HG02642 (cell line): ENCODE measurements around the gene RASAL2.

ENCODE experiments used
- ATAC-seq: cut with Tn5 transposase; IDR thresholded peaks from one replicate; pipeline ENCODE4 v1.9.1; 2021; ENCODE audit warnings: mild to moderate bottlenecking; ENCODE audit not compliant: unreplicated experiment, poor library complexity

The RASAL2 gene

GRCh38 chr1:178477373-178477772 lies 383.5 kb downstream of the RASAL2 start:
- ATAC-seq: no peak

DNA sequence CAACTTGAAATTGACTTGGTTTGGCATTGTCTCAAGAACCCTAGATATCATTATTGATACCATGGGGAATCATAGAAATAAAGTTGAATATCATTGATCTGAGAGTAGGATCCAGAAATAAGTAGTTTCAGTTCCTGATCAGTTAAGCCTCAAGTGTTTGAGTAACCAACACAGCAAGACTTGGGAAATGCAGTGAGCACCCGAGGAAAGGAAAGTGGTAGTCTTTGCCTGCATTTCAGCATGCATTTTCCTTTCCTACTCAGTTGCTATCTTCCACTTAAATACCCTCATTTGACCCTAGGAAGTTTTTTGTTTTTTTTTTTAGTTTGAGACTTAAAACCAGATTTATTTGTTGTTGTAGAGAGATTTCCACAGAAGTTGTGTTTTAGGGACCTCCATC lies 383.9 kb downstream of the RASAL2 start:
- no peak for ATAC-seq

GRCh38 chr1:178483251-178483957 lies 389.5 kb downstream of the RASAL2 start:
- no peak for ATAC-seq

DNA sequence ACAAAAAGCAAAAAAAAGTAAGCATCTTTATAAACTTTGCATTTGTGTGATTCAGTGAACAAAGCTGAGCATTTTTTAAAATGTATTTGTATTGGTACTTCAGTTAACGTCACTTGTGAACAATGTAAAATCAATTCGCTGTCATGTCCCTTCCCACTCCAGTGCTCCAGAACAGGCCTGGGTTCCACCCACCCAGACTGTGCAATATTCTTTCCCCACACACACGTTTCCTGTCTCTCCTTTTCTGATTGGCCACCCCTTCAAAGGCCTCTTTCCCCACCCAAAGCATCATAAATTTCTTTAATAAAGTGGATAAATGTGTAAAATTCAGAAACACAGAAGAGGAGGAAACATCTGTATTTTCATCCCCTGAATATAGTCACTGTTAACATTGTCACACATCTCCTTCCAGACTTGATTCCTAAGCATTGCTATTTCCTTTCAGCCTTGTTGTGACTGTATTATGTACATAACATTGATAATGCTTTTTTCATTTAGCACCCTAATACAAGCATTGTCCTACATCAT lies 390.9 kb downstream of the RASAL2 start:
- no peak for ATAC-seq

DNA sequence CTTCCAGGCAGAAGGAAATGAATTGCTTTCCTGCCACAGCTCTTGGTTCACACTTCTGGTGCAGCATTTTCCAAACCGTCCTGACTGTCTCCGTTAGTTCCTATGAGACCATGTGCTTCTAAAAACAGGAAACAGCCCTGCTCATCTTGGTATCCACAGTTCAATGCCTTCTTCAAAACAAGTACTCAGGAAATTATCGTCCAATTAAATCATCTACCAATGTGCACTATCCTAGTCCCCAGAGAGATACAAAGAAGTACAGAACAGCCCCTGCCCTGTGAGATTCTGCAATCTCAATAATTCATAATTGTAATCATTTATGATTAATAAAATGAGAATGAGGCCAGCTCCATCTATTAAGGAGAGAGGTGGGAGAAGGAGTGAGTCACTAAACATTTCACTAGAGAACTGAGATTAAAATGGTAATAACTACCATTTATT lies 391.7 kb downstream of the RASAL2 start:
- no peak for ATAC-seq

GRCh38 chr1:178486100-178487069 lies 392.5 kb downstream of the RASAL2 start:
- no peak for ATAC-seq

DNA sequence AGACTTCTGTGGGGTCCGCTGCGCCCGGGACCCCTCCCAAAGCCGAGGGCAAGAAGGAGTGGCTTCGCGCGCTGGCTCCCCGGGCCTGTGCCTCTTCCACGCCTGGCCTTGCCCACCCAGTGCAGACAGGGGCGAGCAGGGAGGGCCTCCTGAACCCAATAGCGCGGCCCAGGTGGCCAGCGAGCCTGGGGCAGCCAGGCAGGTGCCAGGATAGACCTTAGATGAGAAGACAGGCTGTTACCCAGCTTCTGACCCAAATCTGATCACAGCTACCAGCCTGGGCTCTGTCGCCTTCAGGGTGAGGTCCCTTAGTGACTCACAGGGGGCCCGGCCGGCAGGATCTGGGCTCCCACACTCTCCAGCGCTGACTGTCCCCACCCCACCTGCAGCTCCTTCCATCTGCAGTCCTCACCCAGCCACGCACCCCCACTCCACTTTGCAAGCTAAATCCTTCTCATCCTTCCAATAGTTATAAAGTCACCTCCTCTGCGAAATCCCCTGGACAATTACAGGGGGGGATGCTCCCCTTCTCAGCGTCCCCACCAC lies 393.2 kb downstream of the RASAL2 start:
- ATAC-seq: no peak

- ATAC-seq: no peak
Observed at GRCh38 chr1:178488393-178488792, 394.5 kb downstream of the RASAL2 start.

DNA sequence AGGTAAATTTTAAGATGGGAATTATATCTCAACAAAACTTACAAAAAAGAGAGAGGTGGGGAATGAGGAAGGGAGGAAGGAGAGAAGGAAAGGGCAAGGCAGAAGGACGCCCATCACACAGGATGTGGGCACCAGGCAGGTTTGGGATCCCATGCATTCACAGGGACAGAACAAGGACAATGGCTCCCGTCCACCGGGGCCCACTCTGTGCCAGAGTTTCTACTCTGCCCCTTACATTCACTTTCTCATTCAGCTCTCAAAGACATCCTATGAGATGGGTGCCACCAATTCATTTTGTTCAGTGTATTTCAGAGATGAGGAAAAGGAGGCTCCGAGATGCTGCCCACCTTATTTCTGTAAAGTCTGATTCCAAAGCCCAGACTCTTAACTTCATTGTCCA lies 395.5 kb downstream of the RASAL2 start:
- ATAC-seq: no peak

GRCh38 chr1:178490136-178490535 lies 396.2 kb downstream of the RASAL2 start:
- ATAC-seq: no peak

DNA sequence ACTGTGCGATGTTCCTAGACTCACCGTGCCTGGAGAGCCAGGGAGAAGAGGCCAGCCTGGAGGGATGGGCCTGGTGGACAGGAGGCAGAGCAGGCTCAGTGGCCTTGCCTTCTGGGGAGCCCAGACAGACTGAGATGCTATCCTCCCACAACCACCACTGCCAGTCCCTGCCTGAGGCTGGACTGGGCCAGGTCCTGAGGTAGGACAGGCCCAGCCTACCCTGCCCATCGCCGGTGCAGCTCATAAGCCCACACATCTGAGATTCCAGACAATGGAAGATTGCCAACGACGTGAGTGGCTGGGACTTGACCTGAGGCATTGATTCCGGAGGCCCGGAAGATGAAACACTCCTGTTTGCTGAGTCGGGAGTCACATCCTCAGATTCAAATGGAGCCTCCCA lies 397.1 kb downstream of the RASAL2 start:
- ATAC-seq: no peak

DNA sequence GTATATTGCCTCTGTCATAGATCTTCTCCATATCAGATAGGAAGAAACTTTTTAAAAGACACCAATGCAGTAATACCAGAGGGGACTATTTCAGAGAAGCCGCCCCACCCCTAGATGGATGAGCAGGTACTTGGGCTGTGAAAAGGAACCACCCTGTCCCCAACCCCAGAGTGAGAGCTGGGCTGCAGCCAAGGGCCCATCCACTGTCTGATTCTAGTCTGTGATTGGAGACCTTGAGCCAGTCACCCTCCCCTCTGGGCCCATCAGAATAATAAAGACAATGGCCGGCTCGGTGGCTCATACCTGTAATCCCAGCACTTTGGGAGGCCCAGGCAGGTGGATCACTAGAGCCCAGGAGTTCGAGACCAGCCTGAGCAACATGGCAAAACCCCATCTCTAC lies 397.8 kb downstream of the RASAL2 start:
- no peak for ATAC-seq

- no peak for ATAC-seq
Observed at GRCh38 chr1:178492341-178492740, 398.4 kb downstream of the RASAL2 start.

DNA sequence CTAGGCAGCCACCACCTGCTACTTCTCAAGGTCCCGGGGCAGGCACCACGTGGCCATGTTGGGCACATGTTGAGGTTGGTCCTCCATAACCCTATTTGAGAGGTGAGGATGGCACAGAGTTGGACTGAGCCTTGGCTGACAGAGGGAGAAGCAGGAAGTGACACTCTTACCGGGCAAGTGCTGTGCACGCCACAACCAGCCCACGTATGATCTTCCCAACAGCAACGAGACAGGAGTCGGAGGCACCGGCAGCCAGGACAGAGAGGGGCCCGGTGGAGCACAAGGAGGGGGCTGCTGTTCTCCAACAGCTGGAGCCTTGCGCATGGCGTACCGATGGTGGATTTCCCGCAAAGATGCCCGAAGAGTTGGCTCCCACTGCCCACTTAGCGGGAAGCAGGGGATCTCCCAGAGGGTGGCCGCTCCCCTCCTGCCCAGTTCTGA lies 399.4 kb downstream of the RASAL2 start:
- no peak for ATAC-seq

DNA sequence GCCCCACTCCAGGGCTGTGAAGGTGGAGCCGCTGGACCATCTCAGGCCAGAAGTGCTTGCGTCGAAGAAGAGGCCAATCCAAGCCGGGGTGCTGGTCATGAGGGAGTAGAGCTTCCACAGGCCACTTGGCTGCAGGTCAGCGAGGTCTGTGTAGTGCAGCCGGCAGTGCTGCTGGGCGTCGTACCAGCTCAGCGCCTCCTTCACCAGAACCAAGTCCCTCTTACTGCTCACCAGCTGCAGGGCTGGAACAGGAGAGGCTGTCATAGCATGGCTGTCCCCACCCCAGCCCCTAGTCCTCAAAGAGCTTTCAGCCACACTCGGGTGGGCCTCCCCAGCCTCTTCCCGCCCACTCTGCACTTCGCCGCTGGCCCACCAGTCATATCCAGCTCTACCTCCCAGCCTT lies 400.7 kb downstream of the RASAL2 start:
- no peak for ATAC-seq

GRCh38 chr1:178495158-178495557 lies 401.3 kb downstream of the RASAL2 start:
- no peak for ATAC-seq

DNA sequence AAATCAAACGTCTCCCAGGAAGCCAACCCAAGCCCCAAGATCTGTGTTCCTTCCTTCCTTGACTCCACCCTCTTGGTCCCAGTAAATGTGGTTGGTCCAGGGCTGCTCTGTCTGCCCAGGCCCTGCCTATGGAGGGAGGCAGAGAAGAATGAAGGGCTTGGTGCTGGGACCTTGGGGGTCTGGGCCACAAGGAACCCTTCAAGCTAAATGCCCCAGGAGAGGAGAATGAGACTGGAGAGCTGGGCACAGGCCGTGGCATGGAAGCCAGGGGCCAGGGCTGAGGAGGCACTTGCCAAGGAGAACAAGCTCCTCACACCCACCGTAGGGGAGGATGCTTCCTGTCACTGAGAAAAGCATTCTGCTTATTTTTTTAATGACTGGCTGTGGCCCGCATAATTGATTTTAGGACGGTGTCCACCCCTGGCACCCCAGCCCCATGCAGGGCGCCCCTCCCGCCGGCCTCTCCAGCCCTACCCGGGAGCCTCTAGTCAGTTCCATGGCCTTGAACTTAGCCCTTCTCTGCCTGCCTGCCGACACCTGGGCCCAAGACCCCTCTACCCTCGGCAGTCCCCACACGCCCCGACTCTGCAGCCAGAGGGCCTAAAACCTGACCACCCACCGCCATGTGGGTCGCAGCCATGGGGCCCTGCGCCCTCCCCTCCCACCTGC lies 402.0 kb downstream of the RASAL2 start:
- ATAC-seq: no peak

- no peak for ATAC-seq
Observed at GRCh38 chr1:178496410-178497135, 402.7 kb downstream of the RASAL2 start, which contains the start of gene CLEC20A. CLEC20A (minus strand) TSS chr1:178496964; CDS start chr1:178496939, 25 bp downstream.

- no peak for ATAC-seq
Observed at GRCh38 chr1:178497903-178498478, 404.1 kb downstream of the RASAL2 start.
